HG03280 (cell line): Measurements from ENCODE around the gene FAM118B.
A peak's percentile ranks its signal among the peaks of the same experiment; 100 is the strongest.
"Not testable (repeated sequence)": the region's sequence is repeated elsewhere in the genome, so short reads cannot be mapped to it uniquely, and the experiment has no call there.

ENCODE experiments used
- ATAC-seq: cut with Tn5 transposase; IDR thresholded peaks from one replicate; pipeline ENCODE4 v1.9.1; 2021; ENCODE audit warnings: mild to moderate bottlenecking, moderate library complexity; ENCODE audit not compliant: unreplicated experiment

Gene FAM118B

GRCh38 chr11:126308771-126309170 lies 97.2 kb downstream of the FAM118B start:
- not testable (repeated sequence) for ATAC-seq

GRCh38 chr11:126310200-126310991 lies 98.8 kb downstream of the FAM118B start:
- peak; percentile 40 for ATAC-seq

DNA sequence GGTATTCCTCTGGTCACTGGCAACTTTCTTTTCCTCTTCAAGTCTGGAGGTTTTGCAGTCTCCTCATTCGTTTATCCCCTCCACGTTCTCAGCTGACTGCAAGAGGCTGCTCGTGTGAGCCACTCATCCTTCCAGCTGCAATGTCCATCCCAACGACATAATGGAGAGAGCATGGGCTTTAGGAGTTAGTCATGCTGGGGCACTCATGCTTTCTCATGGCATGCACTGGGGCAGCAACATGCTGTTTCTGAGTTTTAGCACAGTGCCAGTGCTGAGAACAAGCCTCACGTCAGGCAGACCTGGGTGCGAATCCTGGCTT lies 99.4 kb downstream of the FAM118B start:
- no peak for ATAC-seq

DNA sequence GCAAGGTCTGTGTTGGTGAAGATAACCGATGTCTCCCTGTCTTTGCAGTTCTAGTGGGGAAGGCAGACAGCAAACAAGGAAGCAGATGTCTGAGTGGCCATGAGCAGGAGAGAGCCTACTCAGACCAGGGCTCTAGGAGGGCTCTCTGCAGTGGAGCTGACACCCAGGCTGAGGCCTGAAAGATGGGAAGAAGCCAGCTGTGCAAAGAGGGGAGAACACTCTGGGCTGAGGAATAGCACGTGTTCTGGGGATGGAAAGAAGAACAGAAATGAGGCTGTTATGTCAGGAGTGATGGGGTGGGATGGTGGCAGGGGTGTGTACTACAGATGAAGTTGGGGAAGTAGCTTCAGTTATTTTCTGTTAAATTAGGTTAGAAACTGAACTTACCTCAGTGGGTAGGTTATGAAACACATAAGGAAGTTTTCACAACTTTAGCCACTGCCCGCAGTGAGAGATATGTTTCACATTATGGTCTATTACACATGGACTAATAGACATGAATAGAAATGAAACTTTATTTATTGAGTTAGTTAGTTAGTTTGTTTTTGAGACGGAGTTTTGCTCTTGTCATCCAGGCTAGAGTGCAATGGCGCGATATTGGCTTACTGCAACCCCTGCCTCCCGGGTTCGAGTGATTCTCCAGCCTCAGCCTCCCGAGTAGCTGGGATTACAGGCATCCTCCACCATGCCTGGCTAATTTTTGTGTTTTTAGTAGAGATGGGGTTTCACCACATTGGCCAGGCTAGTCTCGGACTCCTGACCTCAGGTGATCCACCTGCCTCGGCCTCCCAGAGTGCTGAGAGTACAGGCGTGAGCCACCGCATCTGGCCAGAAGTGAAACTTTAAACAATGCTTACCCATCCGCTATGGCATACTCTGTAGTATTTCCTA lies 100.1 kb downstream of the FAM118B start:
- peak; percentile 61 for ATAC-seq
